ENCODE results near the gene CHRM4. TPM values are rescaled to one million over a fixed set of nuclear protein-coding genes. Genes with fewer than 3 reads are reported as not detected.

The CHRM4 gene
- total and polyA plus RNA-seq, 2 of the 13 experiments (the other 11 are each of a cell fraction or from before 2014, with no cell fraction given), result 0.13 to 0.21 TPM

DNA sequence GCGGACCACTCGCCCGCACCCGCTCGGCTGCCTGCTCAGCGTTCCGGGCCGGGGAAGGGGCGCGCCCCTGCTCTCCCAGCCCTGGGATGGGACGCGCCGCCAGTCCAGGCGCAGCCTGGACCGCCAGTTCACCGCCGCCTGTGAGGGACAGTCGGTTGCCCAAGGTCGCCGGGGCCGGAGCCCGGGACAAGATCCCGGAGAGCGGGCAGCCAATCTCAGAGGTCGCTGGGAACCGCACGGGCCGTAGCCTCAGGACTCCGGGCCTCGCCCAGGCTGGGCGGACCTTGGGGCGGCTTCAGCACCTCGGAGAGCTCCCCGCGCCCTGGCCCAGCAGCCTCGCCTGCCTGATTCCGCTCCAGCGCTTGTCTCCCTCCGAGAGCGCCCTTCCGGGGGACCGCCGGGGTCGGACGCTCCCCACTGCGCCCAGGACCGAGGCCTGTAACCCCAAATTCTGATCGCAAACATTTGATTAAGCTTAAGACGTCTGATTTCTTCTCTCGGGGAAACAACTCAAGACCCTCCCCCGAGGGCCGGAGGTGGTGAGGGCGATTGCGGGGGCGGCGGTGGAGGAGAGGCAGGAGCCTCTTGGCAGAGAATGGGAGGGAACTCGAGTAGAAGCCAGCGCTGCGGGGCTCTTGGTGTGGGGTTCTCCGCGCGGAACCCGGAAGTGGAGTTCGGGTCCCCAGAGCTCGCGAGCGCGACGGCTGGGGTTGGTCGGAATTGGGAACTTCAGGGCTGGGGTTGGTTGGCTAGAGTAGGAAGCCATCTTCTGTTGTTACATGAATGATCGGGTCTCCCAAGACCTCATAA lies 1.1 kb upstream of the CHRM4 start (continued):
- peak; percentile 97 for TF ChIP-seq PRDM15 (CRISPR knock-in tag; IDR thresholded peaks at IDR 0.05)
- 0 out of 2 replicates have a peak, but pooled peaks have one; percentile 33 for TF ChIP-seq NPAS2 (CRISPR knock-in tag; IDR thresholded peaks at IDR 0.05; ENCODE audit: borderline replicate concordance)
- no peak for TF ChIP-seq ZNF101 (CRISPR knock-in tag; IDR thresholded peaks at IDR 0.05; ENCODE audit: borderline replicate concordance, low read depth)
- peak; percentile 99 for TF ChIP-seq SAP130 (CRISPR knock-in tag; IDR thresholded peaks at IDR 0.05; ENCODE audit: low read depth)
- peak; percentile 99 for TF ChIP-seq ZNF883 (CRISPR knock-in tag; IDR thresholded peaks at IDR 0.05; ENCODE audit: not compliant biosample characterization)
- peak; percentile 99 for TF ChIP-seq ZBED4 (CRISPR knock-in tag; IDR thresholded peaks at IDR 0.05; ENCODE audit: borderline replicate concordance)
- peak; percentile 97; the same call in 1 of the 2 replicates for TF ChIP-seq ZNF225 (CRISPR knock-in tag; IDR thresholded peaks at IDR 0.05)
- no peak for TF ChIP-seq ZNF432 (CRISPR knock-in tag; IDR thresholded peaks at IDR 0.05; ENCODE audit: borderline replicate concordance)
- TF ChIP-seq, protein P1, sequence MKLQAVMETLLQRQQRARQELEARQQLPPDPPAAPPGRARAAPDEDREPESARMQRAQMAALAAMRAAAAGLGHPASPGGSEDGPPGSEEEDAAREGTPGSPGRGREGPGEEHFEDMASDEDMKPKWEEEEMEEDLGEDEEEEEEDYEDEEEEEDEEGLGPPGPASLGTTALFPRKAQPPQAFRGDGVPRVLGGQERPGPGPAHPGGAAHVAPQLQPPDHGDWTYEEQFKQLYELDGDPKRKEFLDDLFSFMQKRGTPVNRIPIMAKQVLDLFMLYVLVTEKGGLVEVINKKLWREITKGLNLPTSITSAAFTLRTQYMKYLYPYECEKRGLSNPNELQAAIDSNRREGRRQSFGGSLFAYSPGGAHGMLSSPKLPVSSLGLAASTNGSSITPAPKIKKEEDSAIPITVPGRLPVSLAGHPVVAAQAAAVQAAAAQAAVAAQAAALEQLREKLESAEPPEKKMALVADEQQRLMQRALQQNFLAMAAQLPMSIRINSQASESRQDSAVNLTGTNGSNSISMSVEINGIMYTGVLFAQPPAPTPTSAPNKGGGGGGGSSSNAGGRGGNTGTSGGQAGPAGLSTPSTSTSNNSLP (IDR thresholded peaks at IDR 0.05; ENCODE audit: low read depth, low read length), result no peak
- TF ChIP-seq ZBTB1 (CRISPR knock-in tag; IDR thresholded peaks at IDR 0.05; ENCODE audit: borderline replicate concordance), result 0 out of 2 replicates have a peak, but pooled peaks have one; percentile 82
- TF ChIP-seq ZNF510 (CRISPR knock-in tag; IDR thresholded peaks at IDR 0.05; ENCODE audit: low read depth), result 0 out of 2 replicates have a peak, but pooled peaks have one; percentile 86
- TF ChIP-seq ZNF674 (CRISPR knock-in tag; IDR thresholded peaks at IDR 0.05; ENCODE audit: low read depth), result peak; percentile 87; the same call in 1 of the 2 replicates
- TF ChIP-seq, protein P2, sequence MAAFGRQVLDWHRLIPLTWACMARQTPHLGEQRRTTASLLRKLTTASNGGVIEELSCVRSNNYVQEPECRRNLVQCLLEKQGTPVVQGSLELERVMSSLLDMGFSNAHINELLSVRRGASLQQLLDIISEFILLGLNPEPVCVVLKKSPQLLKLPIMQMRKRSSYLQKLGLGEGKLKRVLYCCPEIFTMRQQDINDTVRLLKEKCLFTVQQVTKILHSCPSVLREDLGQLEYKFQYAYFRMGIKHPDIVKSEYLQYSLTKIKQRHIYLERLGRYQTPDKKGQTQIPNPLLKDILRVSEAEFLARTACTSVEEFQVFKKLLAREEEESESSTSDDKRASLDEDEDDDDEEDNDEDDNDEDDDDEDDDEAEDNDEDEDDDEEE (CRISPR knock-in tag; IDR thresholded peaks at IDR 0.05), result peak; percentile 97
- TF ChIP-seq ATF3 (CRISPR knock-in tag; IDR thresholded peaks at IDR 0.05), result peak; percentile 86
- TF ChIP-seq ZBTB20 (CRISPR knock-in tag; IDR thresholded peaks at IDR 0.05; ENCODE audit: borderline replicate concordance, low read depth), result peak; percentile 95; the same call in 1 of the 2 replicates
- TF ChIP-seq ZNF709 (CRISPR knock-in tag; IDR thresholded peaks at IDR 0.05), result peak; percentile 97
- TF ChIP-seq SMAD9 (CRISPR knock-in tag; IDR thresholded peaks at IDR 0.05), result peak; percentile 98
